Sigmoid colon (tissue), 3 donors: ENCODE data around the gene MCM3.

Experiments
- CTCF ChIP-seq, 4 experiments: fragments of 450-650 bp in 3 of 4; fragments of 200-600 bp in 1 of 4; IDR thresholded peaks; one replicate each; pipeline ENCODE4 v1.5.1; 2016 to 2019; ENCODE audit warnings: antibody characterized with exemption in 4 of 4, mild to moderate bottlenecking in 3 of 4, moderate library complexity in 2 of 4
- POLR2A ChIP-seq, 2 donors: fragments of 450-650 bp; IDR thresholded peaks; one replicate each; pipeline ENCODE4 v1.6.1; 2016; ENCODE audit warnings: antibody characterized with exemption in 2 of 2, mild to moderate bottlenecking in 2 of 2, moderate library complexity in 2 of 2

GRCh38 chr6:52249078-52249477 is 35.5 kb downstream of the MCM3 start:
- TF ChIP-seq CTCF (IDR thresholded peaks at IDR 0.05) (no peak), POLR2A (IDR thresholded peaks at IDR 0.05) (no peak)
